GM18505 (cell line): ENCODE results near the gene TM7SF2.

Experiments used
- ATAC-seq: cut with Tn5 transposase; IDR thresholded peaks from one replicate; pipeline ENCODE4 v1.9.1; 2021; ENCODE audit not compliant: unreplicated experiment
- POLR2A ChIP-seq: IDR thresholded peaks from 4 replicates; pipeline ENCODE4 v1.6.1; 2011; ENCODE audit warnings: borderline replicate concordance; ENCODE audit not compliant: insufficient read depth, insufficient read length; ENCODE audit errors: extremely low read depth

The TM7SF2 gene

DNA sequence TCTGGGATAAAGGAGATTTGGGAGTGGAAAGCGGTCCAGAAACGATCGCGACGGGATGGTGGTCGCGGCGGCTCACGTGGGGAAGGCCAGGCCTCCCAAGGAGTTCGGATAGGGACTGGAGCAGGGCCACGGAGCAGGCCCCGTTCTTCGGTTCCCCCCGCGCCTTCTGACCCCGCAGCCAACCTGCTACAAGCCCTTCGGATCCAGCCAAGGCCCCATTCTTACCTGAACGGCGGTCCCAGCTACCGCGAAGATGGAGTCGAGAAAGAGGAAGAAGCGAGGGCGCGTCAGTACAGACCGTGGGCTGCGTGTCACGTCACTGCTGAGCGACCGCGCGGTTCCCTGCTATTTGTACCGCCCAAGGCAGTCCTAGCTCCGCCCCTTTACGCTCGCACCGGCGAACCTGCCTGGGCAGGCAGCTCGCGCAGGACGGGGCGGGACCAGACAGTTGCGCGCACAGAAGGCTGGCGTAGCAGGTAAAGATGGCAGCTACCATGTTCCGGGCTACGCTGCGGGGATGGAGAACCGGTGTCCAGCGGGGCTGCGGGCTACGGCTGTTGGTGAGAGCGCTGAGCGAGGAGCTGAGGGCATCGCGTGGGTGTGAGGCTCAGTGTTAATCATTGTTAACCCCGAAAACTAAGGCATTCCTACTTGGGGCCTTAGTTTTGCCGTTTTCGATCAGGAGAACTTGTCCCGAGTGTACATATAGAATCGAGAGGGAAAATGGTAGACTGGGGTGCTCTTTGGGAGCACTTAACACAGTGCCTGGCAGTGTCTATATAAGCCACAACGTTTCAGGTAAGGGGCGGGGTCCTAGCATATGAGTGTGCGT lies 10.4 kb downstream of the TM7SF2 start, which contains the start of the genes FAU and MRPL49:
Gene FAU (minus strand): TSS at position 270 of the 832 bp plus-strand sequence. CDS start 321 bp downstream, outside the sequence.
Gene MRPL49 (plus strand): TSS at position 457 of the 832 bp plus-strand sequence. CDS start 26 bp downstream, at position 483.
- peak; percentile 92 for TF ChIP-seq POLR2A
- ATAC-seq: peak; percentile 60

DNA sequence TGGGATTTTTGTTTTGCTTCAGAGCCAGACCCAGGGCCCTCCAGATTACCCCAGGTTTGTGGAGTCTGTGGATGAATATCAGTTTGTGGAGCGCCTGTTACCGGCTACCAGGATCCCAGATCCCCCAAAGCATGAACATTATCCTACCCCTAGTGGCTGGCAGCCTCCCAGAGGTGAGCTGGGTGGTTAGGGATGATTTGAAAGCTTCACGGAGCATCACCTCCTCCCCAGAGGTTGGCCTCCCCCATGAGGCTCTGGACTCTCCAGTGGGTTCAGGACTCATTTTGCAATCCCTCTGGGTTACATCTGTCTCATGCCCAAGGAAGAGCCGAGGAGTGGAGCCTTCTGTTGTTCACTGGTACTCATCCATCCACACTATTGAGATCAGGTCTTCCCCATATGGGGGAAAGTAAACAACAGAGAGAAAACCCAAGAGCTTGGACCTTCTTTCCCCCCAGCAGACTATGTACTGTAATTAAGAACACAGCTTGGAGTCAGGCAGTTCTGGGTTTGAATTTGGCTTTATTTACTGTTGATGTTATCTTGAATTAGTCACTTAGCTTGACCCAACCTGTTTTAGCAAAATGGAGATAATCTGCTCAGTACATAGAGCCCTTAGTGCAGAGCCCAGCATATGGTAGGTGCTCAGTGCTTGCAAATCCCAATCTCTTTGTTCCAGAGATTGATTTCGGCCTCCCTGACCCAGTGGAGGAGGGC lies 13.0 kb downstream of the TM7SF2 start:
- ATAC-seq: no peak
- TF ChIP-seq POLR2A: no peak

DNA sequence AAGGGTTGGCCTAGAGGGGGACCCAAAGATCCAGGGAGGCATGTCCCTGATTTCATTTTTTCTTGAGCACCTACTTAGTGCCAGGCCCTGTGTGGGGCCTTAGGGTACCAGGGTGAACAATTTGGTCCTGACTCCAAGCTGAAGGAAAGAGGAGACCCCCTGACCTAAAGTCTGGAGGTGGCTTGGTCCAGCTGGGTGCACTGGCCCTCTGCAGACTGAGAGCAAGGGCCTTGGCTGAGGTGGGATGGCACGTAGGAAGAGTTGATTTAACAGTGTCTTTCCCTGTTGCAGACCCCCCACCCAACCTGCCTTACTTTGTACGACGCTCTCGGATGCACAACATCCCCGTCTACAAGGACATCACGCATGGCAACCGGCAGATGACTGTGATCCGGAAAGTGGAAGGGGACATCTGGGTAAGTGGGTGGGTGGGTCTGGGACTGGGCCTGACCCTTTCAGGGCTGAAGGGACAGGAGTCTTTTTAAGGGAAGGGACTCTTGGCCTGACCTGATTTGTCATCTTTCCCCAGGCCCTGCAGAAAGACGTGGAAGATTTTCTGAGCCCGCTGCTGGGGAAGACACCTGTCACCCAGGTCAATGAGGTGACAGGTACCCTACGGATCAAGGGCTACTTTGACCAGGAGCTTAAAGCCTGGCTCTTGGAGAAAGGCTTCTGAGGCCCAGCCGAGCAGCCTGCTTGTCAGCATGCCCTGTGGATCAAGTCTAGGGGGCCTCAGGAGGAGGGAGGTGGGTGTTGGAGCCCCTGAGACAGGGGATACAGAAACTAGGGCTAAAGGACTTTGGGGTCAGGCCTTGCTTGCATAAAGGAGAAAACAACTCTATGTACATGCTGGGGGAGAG lies 13.8 kb downstream of the TM7SF2 start:
- TF ChIP-seq POLR2A: no peak
- ATAC-seq: no peak

DNA sequence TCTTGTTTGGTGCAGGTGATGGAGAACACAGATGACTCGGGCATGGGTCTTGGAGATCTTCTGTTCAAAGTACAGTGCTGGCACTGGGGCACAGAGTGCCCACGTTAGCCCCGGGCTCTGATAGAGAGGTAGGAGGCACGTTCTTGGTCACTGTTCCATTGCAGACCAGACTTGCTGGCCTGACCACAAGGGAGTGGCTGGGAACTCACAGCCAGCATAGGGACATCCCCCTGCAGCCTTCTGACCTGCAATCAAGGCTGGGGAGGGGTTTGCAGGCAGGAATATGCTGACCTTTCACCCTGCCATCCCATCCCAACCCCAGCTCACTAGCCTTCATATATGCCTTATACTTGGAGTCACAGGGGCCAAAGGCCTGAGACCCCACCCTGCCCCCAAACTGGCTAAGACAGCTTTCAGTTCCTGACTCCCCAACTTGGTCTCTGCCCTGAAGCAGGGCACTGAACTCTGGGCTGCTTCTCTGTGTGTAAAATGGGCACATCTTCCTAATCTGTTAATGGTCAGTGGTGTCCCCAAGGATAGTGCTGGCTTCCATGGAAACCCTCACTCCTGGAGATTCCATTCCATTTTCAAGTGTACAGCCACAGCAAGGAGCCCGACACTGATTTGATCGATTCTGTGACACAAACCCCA lies 15.1 kb downstream of the TM7SF2 start:
- ATAC-seq: no peak
- TF ChIP-seq POLR2A: peak; percentile 42

DNA sequence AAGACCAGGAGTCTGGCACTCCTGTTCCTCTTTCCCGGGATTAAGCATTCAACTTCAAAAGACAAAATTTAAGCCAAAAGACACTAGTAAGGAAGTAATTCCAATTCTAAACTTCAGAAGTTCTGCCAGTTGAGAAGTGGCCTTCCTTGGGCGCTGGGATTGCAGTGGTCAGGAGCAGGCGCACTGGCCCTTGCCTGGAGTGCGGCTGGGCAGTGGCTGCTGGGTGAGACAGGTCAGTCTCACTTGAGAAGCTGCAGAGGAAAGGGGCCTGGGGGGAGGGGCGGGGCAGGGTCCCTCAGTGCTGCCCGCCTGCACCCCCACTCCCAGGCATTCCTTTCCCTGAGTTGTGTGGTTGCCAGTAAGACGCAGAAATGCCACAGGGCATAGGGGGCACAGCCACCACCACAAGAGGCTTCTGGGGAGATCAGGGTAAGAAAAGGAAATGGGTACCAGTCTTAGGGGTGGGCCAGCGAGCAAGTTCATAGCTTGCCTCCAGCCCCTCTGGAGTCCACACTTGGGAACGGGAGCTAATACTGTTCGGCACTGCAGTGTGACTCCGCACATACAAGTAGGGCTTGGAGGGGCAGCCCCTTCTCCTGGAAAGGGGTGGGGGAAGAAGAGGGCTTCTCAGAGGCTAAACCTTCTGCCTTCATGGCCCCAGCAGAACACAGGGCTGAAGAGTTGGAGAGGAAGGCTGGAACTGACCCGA lies 16.0 kb downstream of the TM7SF2 start:
- no peak for ATAC-seq
- TF ChIP-seq POLR2A: no peak

DNA sequence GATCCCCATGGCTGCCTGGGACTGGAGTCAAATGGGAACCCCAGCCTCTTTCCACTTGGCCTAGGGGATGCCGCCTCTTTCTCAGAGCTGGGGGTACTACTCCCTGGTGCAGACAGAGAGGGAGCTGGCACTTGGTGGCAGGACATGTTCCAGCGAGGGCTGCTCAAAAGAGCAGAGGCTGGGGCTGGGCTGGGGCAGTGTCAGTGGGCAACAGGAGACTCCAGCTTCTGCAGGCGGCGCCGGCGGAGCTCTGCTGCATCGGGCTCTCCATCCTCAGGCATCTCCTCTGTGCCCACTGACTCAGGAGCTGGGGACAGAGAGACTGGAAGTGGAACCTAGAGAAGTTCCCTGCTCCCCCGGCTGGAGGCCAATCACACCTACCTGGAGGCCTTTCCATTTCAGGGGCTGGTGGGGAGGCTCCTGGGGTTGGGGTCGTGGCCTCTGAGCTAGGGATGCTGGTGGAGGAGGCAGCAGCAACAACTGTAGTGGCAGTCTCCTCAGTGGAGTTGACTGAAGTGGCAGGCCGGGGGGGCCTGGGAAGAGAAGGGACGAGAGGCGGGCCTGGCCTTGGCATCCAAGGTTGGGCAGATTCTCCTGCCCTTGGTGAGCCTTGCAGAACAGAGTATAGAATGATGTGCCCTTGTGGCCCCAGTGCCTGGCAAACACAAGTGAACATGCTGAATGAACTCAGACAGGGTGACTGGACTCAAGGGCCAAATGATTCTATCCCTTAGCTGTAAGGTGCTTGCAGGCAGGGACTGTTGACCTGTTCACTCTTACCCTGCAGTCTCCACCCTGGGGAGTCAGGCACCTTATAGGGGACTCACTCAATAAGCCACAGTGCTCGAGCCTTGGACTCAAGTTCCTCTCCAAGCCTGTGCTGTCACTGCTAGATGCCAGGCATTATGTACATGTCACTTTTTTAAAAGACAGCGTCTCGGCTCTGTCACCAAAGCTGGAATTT lies 16.8 kb downstream of the TM7SF2 start:
- TF ChIP-seq POLR2A: no peak
- no peak for ATAC-seq

DNA sequence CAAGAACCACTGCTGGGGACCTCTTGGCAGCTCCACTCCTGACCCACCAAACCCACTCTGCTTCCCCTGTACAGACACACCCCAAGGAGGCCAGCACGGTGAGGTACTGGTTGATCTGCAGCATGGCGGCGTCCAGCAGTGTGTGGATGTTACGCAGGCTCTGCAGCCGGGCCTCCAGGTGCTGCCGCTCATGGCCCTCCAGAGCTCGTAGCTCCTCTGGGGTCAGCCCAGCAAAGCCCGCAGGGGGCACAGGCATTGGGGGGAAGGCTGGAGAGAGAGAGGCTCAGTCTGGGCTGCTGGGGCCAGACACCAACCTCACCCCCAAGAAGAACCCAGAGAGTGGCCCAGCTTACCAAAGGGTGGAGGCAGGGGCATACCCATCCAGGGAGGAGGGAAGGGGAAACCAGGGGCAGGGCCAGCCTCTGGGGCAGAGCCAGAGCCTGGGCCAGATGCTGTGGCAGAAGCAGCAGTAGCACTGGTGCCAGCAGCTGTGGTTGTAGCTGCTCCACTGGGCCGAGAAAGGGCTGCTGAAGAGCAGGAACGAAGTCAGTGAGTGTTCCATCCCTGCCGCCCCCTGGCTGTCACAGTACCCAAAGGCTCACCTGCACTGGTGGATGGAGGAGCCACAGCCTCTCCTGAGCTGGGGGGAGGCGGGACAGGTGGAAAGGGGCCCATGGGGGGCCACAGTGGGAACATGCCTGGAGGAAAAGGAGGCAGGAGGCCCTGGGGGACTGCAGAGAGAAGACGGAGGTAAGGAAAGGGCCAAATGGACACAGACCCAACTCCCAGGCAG lies 18.2 kb downstream of the TM7SF2 start:
- no peak for ATAC-seq
- TF ChIP-seq POLR2A: no peak

DNA sequence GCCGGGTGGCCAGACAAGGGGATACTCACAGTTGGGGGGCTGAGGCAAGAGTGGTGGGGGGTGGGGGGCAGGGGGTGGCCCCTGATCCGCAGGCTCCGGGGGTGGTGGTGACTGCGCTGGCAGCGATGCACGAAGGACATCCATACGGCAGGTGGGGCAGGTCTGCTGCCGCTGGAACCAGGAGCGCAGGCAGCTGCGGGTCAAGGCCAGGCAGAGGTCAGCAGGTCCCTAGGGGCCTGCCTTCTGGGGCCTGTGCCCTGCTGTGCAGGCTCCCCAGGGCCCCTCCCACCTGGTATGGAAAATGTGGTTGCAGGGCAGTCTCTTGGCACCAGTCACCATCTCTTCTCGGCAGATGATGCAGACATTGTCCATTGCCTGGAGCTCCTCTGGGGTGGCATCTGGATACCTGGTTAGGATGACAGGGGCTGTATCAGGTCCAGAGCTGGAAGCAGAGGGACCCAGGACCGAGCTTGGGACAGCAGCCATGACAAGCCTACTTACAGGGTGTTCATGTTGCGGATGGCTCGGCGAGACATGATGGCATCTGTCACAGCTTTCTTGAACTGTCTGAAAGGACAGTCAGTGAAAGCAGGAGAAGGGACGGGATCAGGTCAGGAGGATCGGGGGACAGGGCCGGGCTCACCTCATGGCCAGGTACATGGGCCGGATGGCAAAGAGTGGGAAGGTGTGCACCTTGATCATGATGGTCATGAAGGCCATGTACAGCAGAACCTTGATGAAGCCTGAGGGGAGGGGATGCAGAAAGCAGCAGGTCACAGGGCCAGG lies 19.2 kb downstream of the TM7SF2 start:
- no peak for TF ChIP-seq POLR2A
- no peak for ATAC-seq

DNA sequence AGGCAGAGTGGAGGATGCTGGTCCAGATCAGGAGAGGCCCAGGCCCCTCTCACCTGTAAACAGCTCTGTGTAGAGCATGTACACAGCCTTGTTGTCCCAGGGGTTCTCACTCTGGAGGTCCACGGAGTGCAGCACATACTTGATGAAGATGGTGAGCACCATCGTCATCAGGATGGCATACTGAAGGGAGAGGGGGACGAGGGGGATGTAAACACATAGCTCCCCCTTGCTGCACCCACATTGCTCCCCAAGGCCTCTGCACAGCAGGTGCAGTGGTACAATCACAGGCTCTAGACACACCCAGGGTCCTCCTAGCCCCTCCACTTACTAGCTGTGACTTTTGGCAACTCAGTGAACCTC lies 19.7 kb downstream of the TM7SF2 start:
- peak; percentile 40 for TF ChIP-seq POLR2A
- ATAC-seq: no peak

DNA sequence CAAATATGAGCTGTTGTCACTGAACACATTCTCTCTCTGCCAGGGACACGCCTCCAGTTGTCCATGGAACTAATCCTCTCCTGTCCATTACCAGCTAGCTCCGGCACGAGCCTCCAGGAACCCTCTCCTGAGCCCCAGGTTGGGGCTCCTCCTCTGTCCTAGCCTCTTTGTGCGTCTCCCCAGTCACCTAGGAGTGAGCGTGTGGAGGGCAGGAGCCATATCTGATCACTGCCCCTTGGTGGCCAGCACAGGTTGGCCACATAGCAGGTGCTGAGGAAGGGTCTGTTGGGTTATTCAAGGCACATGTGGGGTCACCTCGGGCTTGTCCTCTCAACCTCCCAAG lies 20.2 kb downstream of the TM7SF2 start:
- peak; percentile 16 for TF ChIP-seq POLR2A
- ATAC-seq: no peak
